Fibroblast of lung (primary cell): ENCODE data around the gene SORBS1.

Experiments used
- CTCF ChIP-seq, 2 donors: IDR thresholded peaks in 1 of 2; conservative IDR thresholded peaks in 1 of 2; 1 replicate in 1 of 2; 2 replicates in 1 of 2; pipeline ENCODE4 v1.5.1; 2011 to 2012; ENCODE audit warnings: low read length in 2 of 2, control low read depth in 1 of 2, inconsistent platforms in 1 of 2, low read depth in 1 of 2, mild to moderate bottlenecking in 1 of 2
- EZH2 ChIP-seq: IDR thresholded peaks from 2 replicates; pipeline ENCODE4 v1.5.1; 2012; ENCODE audit warnings: low read length, control low read depth, mild to moderate bottlenecking; ENCODE audit errors: missing control alignments

GRCh38 chr10:95513008-95513589 lies 48.1 kb downstream of the SORBS1 start:
- TF ChIP-seq CTCF (conservative IDR thresholded peaks at IDR 0.05 in 1 of 2, IDR thresholded peaks at IDR 0.05 in 1 of 2; ENCODE audit: low read depth in 1 of 2, low read length in 2 of 2) (no peak), EZH2 (no peak)
